ENCODE measurements around the gene RPS29.

DNA sequence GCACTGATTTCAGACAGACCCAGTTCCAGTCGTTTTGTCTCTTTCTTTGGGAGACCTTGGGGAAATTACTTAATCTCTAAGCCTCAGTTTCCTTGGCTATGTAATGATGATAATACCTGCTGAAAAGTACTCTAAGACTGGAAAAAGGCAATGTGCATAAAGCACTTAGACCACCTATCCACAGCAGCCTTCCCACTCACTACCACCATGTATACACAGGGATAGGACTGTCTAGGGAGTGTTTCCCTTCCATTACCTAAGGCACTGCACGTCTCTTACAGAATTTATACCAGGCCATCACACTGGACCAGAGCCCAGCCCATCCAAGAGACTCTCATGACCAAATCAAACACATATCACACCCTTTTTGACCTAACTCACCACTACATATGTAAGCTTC, 6.3 kb downstream of the RPS29 start:
- TF ChIP-seq, protein P1, sequence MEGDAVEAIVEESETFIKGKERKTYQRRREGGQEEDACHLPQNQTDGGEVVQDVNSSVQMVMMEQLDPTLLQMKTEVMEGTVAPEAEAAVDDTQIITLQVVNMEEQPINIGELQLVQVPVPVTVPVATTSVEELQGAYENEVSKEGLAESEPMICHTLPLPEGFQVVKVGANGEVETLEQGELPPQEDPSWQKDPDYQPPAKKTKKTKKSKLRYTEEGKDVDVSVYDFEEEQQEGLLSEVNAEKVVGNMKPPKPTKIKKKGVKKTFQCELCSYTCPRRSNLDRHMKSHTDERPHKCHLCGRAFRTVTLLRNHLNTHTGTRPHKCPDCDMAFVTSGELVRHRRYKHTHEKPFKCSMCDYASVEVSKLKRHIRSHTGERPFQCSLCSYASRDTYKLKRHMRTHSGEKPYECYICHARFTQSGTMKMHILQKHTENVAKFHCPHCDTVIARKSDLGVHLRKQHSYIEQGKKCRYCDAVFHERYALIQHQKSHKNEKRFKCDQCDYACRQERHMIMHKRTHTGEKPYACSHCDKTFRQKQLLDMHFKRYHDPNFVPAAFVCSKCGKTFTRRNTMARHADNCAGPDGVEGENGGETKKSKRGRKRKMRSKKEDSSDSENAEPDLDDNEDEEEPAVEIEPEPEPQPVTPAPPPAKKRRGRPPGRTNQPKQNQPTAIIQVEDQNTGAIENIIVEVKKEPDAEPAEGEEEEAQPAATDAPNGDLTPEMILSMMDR (IDR thresholded peaks at IDR 0.05), result no peak
- TF ChIP-seq POLR2A (IDR thresholded peaks at IDR 0.05), result no peak

All from thyroid gland (tissue), 4 donors.